Measurements from ENCODE around the gene RNF123.

DNA sequence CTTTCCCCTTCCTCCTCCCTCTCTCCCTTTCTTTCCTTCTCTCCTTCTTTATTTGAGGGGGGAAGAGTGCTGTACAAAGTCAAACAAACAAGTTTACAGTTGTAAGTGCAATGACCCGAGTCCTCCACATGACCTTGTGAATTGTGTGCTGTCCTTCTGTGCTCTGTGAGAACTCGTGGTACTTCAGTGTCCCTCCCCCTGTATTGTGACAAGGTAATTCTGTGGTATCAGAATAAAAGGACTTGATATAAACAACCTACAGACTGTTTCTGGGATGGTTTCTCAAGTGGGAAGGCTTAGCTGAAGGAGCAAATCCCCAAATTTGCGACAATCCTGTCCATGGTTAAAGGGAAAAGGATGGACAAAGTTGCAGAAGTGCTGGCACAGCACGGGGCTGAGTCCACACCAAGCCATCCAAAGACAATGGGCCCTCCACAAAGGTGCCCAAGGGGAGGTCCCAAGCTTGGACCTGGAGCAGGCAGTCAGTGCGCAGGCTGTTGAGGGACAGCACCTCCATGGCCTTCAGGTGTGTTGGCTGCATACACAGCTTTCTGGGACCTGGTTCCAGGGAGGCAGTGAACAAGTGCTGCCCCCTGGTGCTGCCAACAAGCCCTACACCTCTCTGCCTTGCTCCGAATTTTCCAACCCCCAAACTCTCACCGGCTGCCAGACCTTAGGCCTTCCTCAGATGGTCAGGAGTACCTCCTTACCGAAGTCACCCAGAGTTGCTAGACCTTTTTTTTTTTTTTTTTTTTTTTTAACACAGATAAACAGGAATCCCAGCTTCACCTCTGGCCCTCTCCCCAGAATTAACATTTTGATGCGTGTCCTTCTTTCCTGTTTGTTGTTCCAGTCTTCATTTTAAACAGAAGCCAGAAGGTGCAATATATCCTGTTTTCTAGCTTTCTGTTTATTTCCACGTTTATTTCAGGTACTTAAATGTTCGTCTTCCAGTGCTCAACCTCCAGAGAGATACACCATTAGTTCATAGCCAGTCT is 17.8 kb upstream of the RNF123 start:
- no peak for TF ChIP-seq POLR2AphosphoS5 (IDR thresholded peaks at IDR 0.05; ENCODE audit: low read length)
- TF ChIP-seq, protein P1, sequence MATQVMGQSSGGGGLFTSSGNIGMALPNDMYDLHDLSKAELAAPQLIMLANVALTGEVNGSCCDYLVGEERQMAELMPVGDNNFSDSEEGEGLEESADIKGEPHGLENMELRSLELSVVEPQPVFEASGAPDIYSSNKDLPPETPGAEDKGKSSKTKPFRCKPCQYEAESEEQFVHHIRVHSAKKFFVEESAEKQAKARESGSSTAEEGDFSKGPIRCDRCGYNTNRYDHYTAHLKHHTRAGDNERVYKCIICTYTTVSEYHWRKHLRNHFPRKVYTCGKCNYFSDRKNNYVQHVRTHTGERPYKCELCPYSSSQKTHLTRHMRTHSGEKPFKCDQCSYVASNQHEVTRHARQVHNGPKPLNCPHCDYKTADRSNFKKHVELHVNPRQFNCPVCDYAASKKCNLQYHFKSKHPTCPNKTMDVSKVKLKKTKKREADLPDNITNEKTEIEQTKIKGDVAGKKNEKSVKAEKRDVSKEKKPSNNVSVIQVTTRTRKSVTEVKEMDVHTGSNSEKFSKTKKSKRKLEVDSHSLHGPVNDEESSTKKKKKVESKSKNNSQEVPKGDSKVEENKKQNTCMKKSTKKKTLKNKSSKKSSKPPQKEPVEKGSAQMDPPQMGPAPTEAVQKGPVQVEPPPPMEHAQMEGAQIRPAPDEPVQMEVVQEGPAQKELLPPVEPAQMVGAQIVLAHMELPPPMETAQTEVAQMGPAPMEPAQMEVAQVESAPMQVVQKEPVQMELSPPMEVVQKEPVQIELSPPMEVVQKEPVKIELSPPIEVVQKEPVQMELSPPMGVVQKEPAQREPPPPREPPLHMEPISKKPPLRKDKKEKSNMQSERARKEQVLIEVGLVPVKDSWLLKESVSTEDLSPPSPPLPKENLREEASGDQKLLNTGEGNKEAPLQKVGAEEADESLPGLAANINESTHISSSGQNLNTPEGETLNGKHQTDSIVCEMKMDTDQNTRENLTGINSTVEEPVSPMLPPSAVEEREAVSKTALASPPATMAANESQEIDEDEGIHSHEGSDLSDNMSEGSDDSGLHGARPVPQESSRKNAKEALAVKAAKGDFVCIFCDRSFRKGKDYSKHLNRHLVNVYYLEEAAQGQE (IDR thresholded peaks at IDR 0.05; ENCODE audit: low read depth, low read length), result no peak
- 0 out of 2 replicates have a peak, but pooled peaks have one; percentile 23 for TF ChIP-seq HCFC1 (IDR thresholded peaks at IDR 0.05; ENCODE audit: low read length)
- TF ChIP-seq NFYB (IDR thresholded peaks at IDR 0.05; ENCODE audit: insufficient read depth, low read depth, low read length), result no peak
- TF ChIP-seq ZNF274 (IDR thresholded peaks at IDR 0.05; ENCODE audit: insufficient read depth, insufficient read length), result no peak
- peak; percentile 87 to 95 (median 91); a peak in 5 of 6 replicates for TF ChIP-seq CTCF (IDR thresholded peaks at IDR 0.05 in 2 of 3, conservative IDR thresholded peaks at IDR 0.05 in 1 of 3; ENCODE audit: control insufficient read depth in 2 of 3, extremely low read depth in 1 of 3, insufficient read depth in 1 of 3, low read depth in 3 of 3, low read length in 3 of 3)
- no peak for TF ChIP-seq ATF3 (IDR thresholded peaks at IDR 0.05; ENCODE audit: borderline replicate concordance, extremely low read depth, low read depth, low read length)
- peak; percentile 93 for TF ChIP-seq SMC3 (IDR thresholded peaks at IDR 0.05; ENCODE audit: borderline replicate concordance, low read length)
- no peak for TF ChIP-seq NR2C2 (IDR thresholded peaks at IDR 0.05; ENCODE audit: borderline replicate concordance, control insufficient read depth, insufficient read length, low read depth)
- no peak for TF ChIP-seq NR2F1 (conservative IDR thresholded peaks at IDR 0.05)
- no peak for TF ChIP-seq STAT1 (conservative IDR thresholded peaks at IDR 0.05)
